ENCODE results near the gene SSTR1.

The SSTR1 gene

GRCh38 chr14:38202444-38203191 is 5.1 kb upstream of the SSTR1 start:
- Histone ChIP-seq H3K4me3 (ENCODE audit: low read length) (no peak overlapping the region), H3K27ac (ENCODE audit: low read depth, low read length) (no peak overlapping the region), H3K79me2 (ENCODE audit: control insufficient read depth, low read length) (no peaks in the 10 kb centered on the region), H3K9me2 (replicated peaks; ENCODE audit: control insufficient read depth, low read length) (no peaks in the 10 kb centered on the region), H3K4me2 (ENCODE audit: low read length) (no peak overlapping the region), H3K36me3 (ENCODE audit: control insufficient read depth, low read length) (no peaks in the 10 kb centered on the region), H3F3A (ENCODE audit: control insufficient read depth, insufficient read depth) (no peaks in the 10 kb centered on the region), H3K27me3 (ENCODE audit: control insufficient read depth, low read length) (no peaks in the 10 kb centered on the region), H3K4me1 (ENCODE audit: control insufficient read depth, low read length) (peaks cover 3% of the 10 kb centered on the region), H3K9me3 (ENCODE audit: control insufficient read depth, insufficient read depth, low read length) (peaks cover 6% of the 10 kb centered on the region; the same call in 1 of the 2 replicates), H4K20me1 (ENCODE audit: control insufficient read depth, insufficient read depth, low read depth, low read length) (no peaks in the 10 kb centered on the region)
- no peak for TF ChIP-seq CTCF (IDR thresholded peaks at IDR 0.05; ENCODE audit: low read depth, low read length, poor library complexity, severe bottlenecking)
- no peak for TF ChIP-seq EZH2phosphoT487 (IDR thresholded peaks at IDR 0.05; ENCODE audit: borderline replicate concordance, low read length)

GRCh38 chr14:38203929-38204718 is 3.6 kb upstream of the SSTR1 start:
- H3K4me3 ChIP-seq (ENCODE audit: low read length): no peak overlapping the region
- H3K36me3 ChIP-seq (ENCODE audit: control insufficient read depth, low read length): no peaks in the 10 kb centered on the region
- H3K9me2 ChIP-seq (replicated peaks; ENCODE audit: control insufficient read depth, low read length): no peaks in the 10 kb centered on the region
- no peaks in the 10 kb centered on the region for H3F3A ChIP-seq (ENCODE audit: control insufficient read depth, insufficient read depth)
- no peak overlapping the region for H3K4me2 ChIP-seq (ENCODE audit: low read length)
- no peaks in the 10 kb centered on the region for H3K4me1 ChIP-seq (ENCODE audit: control insufficient read depth, low read length)
- H3K79me2 ChIP-seq (ENCODE audit: control insufficient read depth, low read length): no peaks in the 10 kb centered on the region
- H3K27me3 ChIP-seq (ENCODE audit: control insufficient read depth, low read length): no peaks in the 10 kb centered on the region
- TF ChIP-seq EZH2phosphoT487 (IDR thresholded peaks at IDR 0.05; ENCODE audit: borderline replicate concordance, low read length): no peak
- no peak for TF ChIP-seq CTCF (IDR thresholded peaks at IDR 0.05; ENCODE audit: low read depth, low read length, poor library complexity, severe bottlenecking)
- H3K9me3 ChIP-seq (ENCODE audit: control insufficient read depth, insufficient read depth, low read length): peaks cover 17% of the 10 kb centered on the region; the same call in 1 of the 2 replicates
- no peaks in the 10 kb centered on the region for H4K20me1 ChIP-seq (ENCODE audit: control insufficient read depth, insufficient read depth, low read depth, low read length)
- H3K27ac ChIP-seq (ENCODE audit: low read depth, low read length): no peak overlapping the region

- Histone ChIP-seq H3K27me3 (ENCODE audit: control insufficient read depth, low read length) (no peaks in the 10 kb centered on the region), H3K4me3 (ENCODE audit: low read length) (no peak overlapping the region), H3K9me3 (ENCODE audit: control insufficient read depth, insufficient read depth, low read length) (peaks cover 20% of the 10 kb centered on the region), H3K4me2 (ENCODE audit: low read length) (no peak overlapping the region), H4K20me1 (ENCODE audit: control insufficient read depth, insufficient read depth, low read depth, low read length) (no peaks in the 10 kb centered on the region), H3K36me3 (ENCODE audit: control insufficient read depth, low read length) (no peaks in the 10 kb centered on the region), H3K4me1 (ENCODE audit: control insufficient read depth, low read length) (no peaks in the 10 kb centered on the region), H3K27ac (ENCODE audit: low read depth, low read length) (no peak overlapping the region), H3K79me2 (ENCODE audit: control insufficient read depth, low read length) (no peaks in the 10 kb centered on the region), H3K9me2 (replicated peaks; ENCODE audit: control insufficient read depth, low read length) (no peaks in the 10 kb centered on the region), H3F3A (ENCODE audit: control insufficient read depth, insufficient read depth) (no peaks in the 10 kb centered on the region)
- no peak for TF ChIP-seq EZH2phosphoT487 (IDR thresholded peaks at IDR 0.05; ENCODE audit: borderline replicate concordance, low read length)
- no peak for TF ChIP-seq CTCF (IDR thresholded peaks at IDR 0.05; ENCODE audit: low read depth, low read length, poor library complexity, severe bottlenecking)
These were observed 3.0 kb upstream of the SSTR1 start for GRCh38 chr14:38204719-38205115.
